GM12892 (cell line): ENCODE measurements around the gene TMEM150C.

Experiments used
- DNase-seq: peaks from one replicate; pipeline ENCODE4 v3.0.0; 2011; ENCODE audit not compliant: insufficient read length
- FAIRE-seq: peaks from 2 replicates; lab custom pipeline; 2011; peaks lifted over from hg19 to GRCh38; lab: Jason Lieb, UNC
- POLR2A ChIP-seq: IDR thresholded peaks from 2 replicates; pipeline ENCODE4 v1.6.1; 2011; ENCODE audit warnings: low read depth, low read length, control low read depth
- POLR2AphosphoS5 ChIP-seq: IDR thresholded peaks from 2 replicates; pipeline ENCODE4 v1.6.1; 2011; ENCODE audit warnings: low read depth, low read length, control low read depth
- TAF1 ChIP-seq: IDR thresholded peaks from 2 replicates; pipeline ENCODE4 v1.6.1; 2011; ENCODE audit warnings: low read depth, mild to moderate bottlenecking, control low read depth, low read length, borderline replicate concordance

The TMEM150C gene

GRCh38 chr4:82467471-82467870 is 94.3 kb downstream of the TMEM150C start:
- FAIRE-seq (no peak), DNase-seq (no peak)
- TF ChIP-seq POLR2A, result no peak
- TF ChIP-seq TAF1, result no peak
- TF ChIP-seq POLR2AphosphoS5, result no peak

DNA sequence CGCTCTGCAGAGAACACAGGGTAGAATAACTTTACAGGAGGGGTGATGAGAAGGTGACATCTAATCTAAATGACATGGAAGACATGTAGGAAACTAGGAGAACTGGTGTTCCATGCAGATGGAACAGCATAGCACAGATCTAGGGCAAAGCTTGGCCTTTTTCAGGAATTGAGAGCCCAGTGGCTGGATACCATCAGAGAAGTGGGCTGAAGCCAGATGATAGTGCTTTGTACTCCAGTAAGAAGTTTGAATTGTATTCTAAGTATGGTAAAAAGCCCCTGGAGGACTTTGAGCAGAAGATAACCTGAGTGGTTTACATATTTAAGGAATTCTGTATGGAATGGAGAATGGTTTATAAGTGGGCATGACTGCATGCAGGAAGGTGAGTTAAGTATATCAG is 98.6 kb downstream of the TMEM150C start:
- no peak for FAIRE-seq
- DNase-seq, result no peak
- TF ChIP-seq POLR2A (no peak), POLR2AphosphoS5 (no peak), TAF1 (no peak)

DNA sequence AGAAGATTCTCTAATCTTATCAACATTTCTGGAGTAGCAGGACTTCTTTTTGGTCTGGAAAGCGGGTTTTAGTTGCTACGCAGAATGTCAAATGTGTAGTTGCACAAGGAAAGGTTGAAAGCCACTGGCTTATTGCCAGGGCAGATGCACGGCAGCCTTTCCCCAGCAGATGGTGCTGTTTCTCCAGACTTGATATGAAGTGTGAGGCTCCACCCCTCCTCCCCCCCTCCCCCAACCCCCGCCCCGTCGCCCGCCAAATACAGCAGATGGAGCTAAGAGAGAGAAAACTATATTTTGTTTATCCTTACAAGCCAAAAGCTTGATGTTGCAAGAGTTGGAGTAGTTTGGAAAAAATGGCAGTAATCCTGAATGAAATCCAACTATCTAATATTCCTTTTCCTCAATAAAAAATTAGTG is 99.4 kb downstream of the TMEM150C start:
- no peak for TF ChIP-seq TAF1
- TF ChIP-seq POLR2AphosphoS5, result no peak
- no peak for TF ChIP-seq POLR2A
- DNase-seq (peak; percentile 43), FAIRE-seq (peak; percentile 95)

DNA sequence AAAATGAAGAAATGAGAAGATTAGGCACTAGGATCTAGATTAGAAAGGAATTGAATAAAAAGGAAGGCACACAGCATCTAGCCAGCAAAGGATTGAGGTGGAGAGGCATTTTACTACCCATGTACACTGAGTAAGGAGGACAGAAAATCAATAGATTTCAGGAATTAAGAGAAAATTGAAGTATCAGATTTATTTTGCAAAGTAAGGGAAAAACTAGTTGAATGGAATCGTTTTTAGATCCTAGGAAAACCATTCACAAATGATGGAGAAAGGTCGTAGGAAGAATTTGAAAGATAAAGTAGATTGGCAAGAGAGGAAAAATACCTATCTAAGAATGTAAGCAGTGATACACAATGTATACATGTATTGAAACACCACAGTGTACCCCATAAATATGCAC is 100.1 kb downstream of the TMEM150C start:
- no peak for TF ChIP-seq POLR2AphosphoS5
- no peak for TF ChIP-seq TAF1
- TF ChIP-seq POLR2A, result no peak
- no peak for FAIRE-seq
- DNase-seq, result no peak

GRCh38 chr4:82458729-82459128 is 103.1 kb downstream of the TMEM150C start:
- FAIRE-seq (no peak), DNase-seq (no peak)
- TF ChIP-seq TAF1 (no peak), POLR2AphosphoS5 (no peak), POLR2A (no peak)

GRCh38 chr4:82457266-82457665 is 104.5 kb downstream of the TMEM150C start:
- FAIRE-seq, result no peak
- no peak for DNase-seq
- TF ChIP-seq POLR2AphosphoS5 (no peak), TAF1 (no peak), POLR2A (no peak)

DNA sequence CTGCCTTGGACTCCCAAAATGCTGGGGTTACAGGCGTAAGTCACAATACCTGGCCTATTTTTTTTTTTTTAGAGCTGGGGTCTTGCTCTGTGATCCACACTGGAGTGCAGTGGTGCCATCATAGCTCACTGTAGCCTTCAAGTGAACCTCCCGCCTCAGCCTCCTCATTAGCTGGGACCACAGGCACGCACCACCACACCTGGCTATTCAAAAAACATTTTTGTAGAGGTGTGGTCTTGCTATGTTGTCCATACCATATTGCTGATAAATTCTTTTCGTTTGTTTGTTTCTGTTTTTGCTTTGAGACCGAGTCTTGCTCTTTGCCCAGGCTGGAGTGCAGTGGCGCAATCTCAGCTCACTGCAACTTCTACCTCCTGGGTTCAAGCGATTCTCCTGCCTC is 109.8 kb downstream of the TMEM150C start:
- no peak for DNase-seq
- no peak for FAIRE-seq
- no peak for TF ChIP-seq POLR2AphosphoS5
- TF ChIP-seq TAF1, result no peak
- no peak for TF ChIP-seq POLR2A

DNA sequence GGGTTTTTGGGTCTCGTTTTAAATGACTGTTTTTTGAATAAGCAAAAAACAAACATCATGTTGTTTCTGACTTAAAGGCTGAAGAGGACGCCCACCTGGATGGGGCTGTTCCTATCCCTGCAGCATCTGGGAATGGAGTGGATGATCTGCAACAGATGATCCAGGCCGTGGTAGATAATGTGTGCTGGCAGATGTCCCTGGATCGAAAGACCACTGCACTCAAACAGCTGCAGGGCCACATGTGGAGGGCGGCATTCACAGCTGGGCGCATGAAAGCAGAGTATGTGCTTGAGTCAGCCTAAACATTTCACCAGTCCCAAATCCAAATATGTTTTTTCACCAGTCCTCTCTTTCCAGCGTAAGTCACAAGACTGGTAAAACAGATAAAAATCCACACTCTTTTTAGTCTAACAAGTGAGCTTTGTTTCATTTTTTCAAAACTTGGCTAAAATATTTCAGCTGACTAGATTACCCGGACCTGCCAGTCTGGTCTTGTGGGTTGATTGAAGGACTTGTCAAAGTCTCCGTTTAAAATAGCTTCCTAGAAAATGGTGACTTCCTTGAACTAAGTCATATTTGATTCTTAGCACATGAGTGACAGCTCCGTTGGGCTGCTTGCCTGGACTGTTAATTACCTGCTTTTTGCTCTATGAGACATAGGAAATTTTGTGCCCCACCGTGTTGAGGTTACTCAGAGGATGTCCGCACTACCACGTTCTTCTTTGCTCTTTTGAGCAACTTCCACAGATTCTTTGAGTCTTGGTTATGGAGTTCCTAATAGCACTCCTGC is 110.6 kb downstream of the TMEM150C start:
- no peak for DNase-seq
- TF ChIP-seq POLR2A (no peak), TAF1 (no peak), POLR2AphosphoS5 (no peak)
- no peak for FAIRE-seq

DNA sequence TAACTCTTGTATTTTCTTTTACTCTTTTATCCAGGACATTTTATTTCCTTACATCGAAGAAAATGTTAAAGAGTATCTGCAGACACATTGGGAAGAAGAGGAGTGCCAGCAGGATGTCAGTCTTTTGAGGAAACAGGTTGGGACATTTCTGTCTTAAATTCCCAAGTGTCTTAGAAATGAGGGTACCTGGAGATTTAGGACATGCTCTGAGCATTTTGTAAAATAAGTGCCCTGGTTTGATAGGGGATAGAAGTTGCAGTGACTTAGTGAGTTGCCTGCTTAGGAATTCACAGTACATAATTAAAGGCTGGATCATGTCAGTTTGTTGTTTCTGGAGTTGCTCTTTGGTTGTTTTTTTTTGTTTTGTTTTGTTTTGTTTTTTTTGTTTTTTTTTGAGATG is 113.9 kb downstream of the TMEM150C start:
- DNase-seq (no peak), FAIRE-seq (no peak)
- TF ChIP-seq TAF1 (no peak), POLR2A (no peak), POLR2AphosphoS5 (no peak)

- FAIRE-seq (no peak), DNase-seq (no peak)
- TF ChIP-seq TAF1 (no peak), POLR2A (no peak), POLR2AphosphoS5 (no peak)
Measured at GRCh38 chr4:82439088-82439487, 122.7 kb downstream of the TMEM150C start.

DNA sequence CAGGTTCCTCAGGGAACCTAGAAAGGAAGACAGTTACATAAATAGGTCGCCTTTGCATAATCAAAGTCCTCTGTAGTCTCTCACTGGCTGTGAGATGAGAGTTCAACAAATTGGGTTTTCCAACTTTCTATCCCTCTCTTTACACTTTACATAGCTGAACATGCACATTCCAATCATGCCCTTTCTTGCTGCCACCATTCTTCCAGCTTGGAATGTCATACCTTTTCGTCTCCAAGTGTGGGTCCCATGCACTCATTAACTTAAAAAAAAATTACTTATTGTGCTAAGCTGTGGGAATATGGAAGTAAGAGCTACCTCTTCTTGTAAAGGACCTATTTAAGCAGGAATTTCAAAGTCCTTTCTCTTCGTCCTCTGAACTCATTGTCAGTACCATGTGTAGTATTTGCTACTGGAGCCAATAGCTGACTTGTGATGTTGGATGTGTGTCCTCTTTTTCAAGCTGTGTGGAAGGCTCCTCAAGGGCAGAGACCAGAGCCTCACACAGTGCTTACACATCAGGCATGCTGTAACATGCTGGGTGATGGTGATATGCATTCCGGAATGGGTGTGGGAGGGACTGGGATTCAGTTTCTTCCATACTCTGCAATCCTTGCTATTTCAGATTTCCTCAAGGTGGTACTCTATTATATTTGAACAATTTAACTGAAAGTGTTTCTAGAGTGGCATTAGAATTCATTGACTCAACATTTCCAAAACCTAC is 124.3 kb downstream of the TMEM150C start:
- DNase-seq, result no peak
- no peak for FAIRE-seq
- TF ChIP-seq POLR2A, result no peak
- no peak for TF ChIP-seq POLR2AphosphoS5
- no peak for TF ChIP-seq TAF1

GRCh38 chr4:82436780-82437179 is 125.0 kb downstream of the TMEM150C start:
- TF ChIP-seq POLR2AphosphoS5 (no peak), POLR2A (no peak), TAF1 (no peak)
- no peak for DNase-seq
- no peak for FAIRE-seq
